CD14-positive monocyte (primary cell): Measurements from ENCODE around the gene CTNNA3. TPM values are rescaled to one million over a fixed set of nuclear protein-coding genes. Genes with fewer than 3 reads are reported as not detected.

Experiments used
- DNase-seq, 3 donors: peaks; one replicate each; pipeline ENCODE4 v3.0.0-alpha.2; 2011 to 2022
- H2AFZ ChIP-seq: 2 replicates; pipeline ENCODE4 v1.6.0; 2012; ENCODE audit warnings: mild to moderate bottlenecking, low read depth, low read length, inconsistent platforms; ENCODE audit not compliant: insufficient read depth, poor library complexity, severe bottlenecking
- H3K27ac ChIP-seq, 2 donors: 1 replicate in 1 of 2; 2 replicates in 1 of 2; pipeline ENCODE4 v1.5.1; 2012 to 2013; ENCODE audit warnings: low read length in 2 of 2, control low read depth in 1 of 2, inconsistent platforms in 1 of 2, low read depth in 1 of 2, mild to moderate bottlenecking in 1 of 2
- H3K27me3 ChIP-seq, 2 donors: one replicate each; pipeline versions ENCODE4 v1.6.0 to v1.6.1; 2011 to 2013; ENCODE audit warnings: low read length in 2 of 2; ENCODE audit not compliant: control insufficient read depth in 2 of 2, insufficient read depth in 2 of 2
- H3K36me3 ChIP-seq, 2 donors: replicated peaks in 1 of 2; 1 replicate in 1 of 2; 2 replicates in 1 of 2; pipeline versions ENCODE4 v1.5.1 to v1.6.1; 2012 to 2013; ENCODE audit warnings: low read length in 2 of 2, control low read depth in 1 of 2, inconsistent platforms in 1 of 2, mild to moderate bottlenecking in 1 of 2; ENCODE audit not compliant: insufficient read depth in 2 of 2, control insufficient read depth in 1 of 2
- H3K4me1 ChIP-seq, 2 donors: 1 replicate in 1 of 2; 2 replicates in 1 of 2; pipeline versions ENCODE4 v1.5.1 to v1.6.1; 2012 to 2013; ENCODE audit warnings: low read length in 2 of 2, control low read depth in 1 of 2, inconsistent platforms in 1 of 2, mild to moderate bottlenecking in 1 of 2, moderate library complexity in 1 of 2; ENCODE audit not compliant: insufficient read depth in 2 of 2, control insufficient read depth in 1 of 2
- H3K4me2 ChIP-seq: replicated peaks from 2 replicates; pipeline ENCODE3; 2012; ENCODE audit warnings: low read length, moderate library complexity, mild to moderate bottlenecking; ENCODE audit not compliant: poor library complexity, severe bottlenecking; ENCODE audit errors: extremely low read depth
- H3K4me3 ChIP-seq, 3 experiments: fragments of 200-600 bp in 1 of 3; sonication (generic) in 1 of 3; replicated peaks in 1 of 3; 1 replicate in 2 of 3; 2 replicates in 1 of 3; pipeline ENCODE4 v1.5.1; 2011 to 2013; ENCODE audit warnings: low read length in 3 of 3, mild to moderate bottlenecking in 3 of 3, control low read depth in 2 of 3, low read depth in 2 of 3, inconsistent platforms in 1 of 3, moderate library complexity in 1 of 3
- H3K79me2 ChIP-seq: 2 replicates; pipeline ENCODE4 v1.6.0; 2012; ENCODE audit warnings: mild to moderate bottlenecking, control low read depth, inconsistent platforms, low read length, moderate library complexity; ENCODE audit not compliant: insufficient read depth
- H3K9ac ChIP-seq: 2 replicates; pipeline ENCODE4 v1.6.0; 2017; ENCODE audit warnings: low read length, mild to moderate bottlenecking; ENCODE audit not compliant: insufficient read depth, poor library complexity, severe bottlenecking
- H3K9me3 ChIP-seq, 2 donors: replicated peaks in 1 of 2; 1 replicate in 1 of 2; 2 replicates in 1 of 2; pipeline versions ENCODE4 v1.5.1 to v1.6.1; 2012 to 2013; ENCODE audit warnings: low read length in 2 of 2, control low read depth in 1 of 2; ENCODE audit not compliant: control insufficient read depth in 1 of 2, insufficient read depth in 1 of 2
- H4K20me1 ChIP-seq: 2 replicates; pipeline ENCODE4 v1.6.0; 2012; ENCODE audit warnings: mild to moderate bottlenecking, low read length, control low read depth, moderate library complexity; ENCODE audit not compliant: insufficient read depth
- H3K27ac Mint-ChIP-seq, 7 donors: one replicate each; pipeline ENCODE4 v1.8.0; 2020; ENCODE audit warnings: mild to moderate bottlenecking in 7 of 7, mixed read lengths in 7 of 7, moderate library complexity in 6 of 7, inconsistent platforms in 2 of 7
- H3K27me3 Mint-ChIP-seq, 3 donors: one replicate each; pipeline ENCODE4 v1.8.0; 2021 to 2022; ENCODE audit warnings: low read depth in 3 of 3, mild to moderate bottlenecking in 3 of 3, mixed read lengths in 3 of 3, moderate library complexity in 3 of 3, inconsistent platforms in 1 of 3
- H3K36me3 Mint-ChIP-seq, 2 donors: one replicate each; pipeline ENCODE4 v1.8.0; 2020; ENCODE audit warnings: mixed read lengths in 2 of 2, inconsistent platforms in 1 of 2, mild to moderate bottlenecking in 1 of 2
- H3K4me1 Mint-ChIP-seq: one replicate; pipeline ENCODE4 v1.8.0; 2020; ENCODE audit warnings: mild to moderate bottlenecking, mixed read lengths
- H3K4me3 Mint-ChIP-seq, 2 donors: one replicate each; pipeline ENCODE4 v1.8.0; 2020; ENCODE audit warnings: mild to moderate bottlenecking in 2 of 2, mixed read lengths in 2 of 2, moderate library complexity in 1 of 2
- H3K9me3 Mint-ChIP-seq, 7 donors: one replicate each; pipeline ENCODE4 v1.8.0; 2020 to 2022; ENCODE audit warnings: mixed read lengths in 7 of 7, mild to moderate bottlenecking in 6 of 7, moderate library complexity in 6 of 7, inconsistent platforms in 2 of 7
- WGBS: methylation state at CpG from one replicate; pipeline ENCODE4 v1.1.5; 2013; ENCODE audit warnings: missing lambda C conversion rate; ENCODE audit not compliant: insufficient coverage; 5-methylcytosine and 5-hydroxymethylcytosine counted together
- intact Hi-C, 2 donors: fragments of 100-400 bp; cut with micrococcal nuclease; formaldehyde crosslinking; loops; one replicate each; pipeline versions ENCODE4 v1.15.0 to v1.15.1; 2023
- polyA plus RNA-seq, 3 donors: library from polyadenylated mRNA; depleted of rRNA in 1 of 3; unstranded in 2 of 3; stranded (reverse) in 1 of 3; fragments of 300-500 nt in 2 of 3; fragments of >200 nt in 1 of 3; fragmentation: Illumina TruSeq in 2 of 3; gene quantifications; 1 replicate in 2 of 3; 2 replicates in 1 of 3; pipeline ENCODE4 v1.2.3, GENCODE V29; 2012 to 2021
- TF ChIP-seq, protein P1 (sequence below): fragments of 200-600 bp; IDR thresholded peaks from one replicate; pipeline ENCODE4 v1.8.0; 2022; ENCODE audit warnings: antibody characterized with exemption, mild to moderate bottlenecking

CTNNA3 gene
- polyA plus RNA-seq, 3 donors: not detected

GRCh38 chr10:66888237-66888636, 807.8 kb downstream of the CTNNA3 start:
- intact Hi-C loops: no loop called here
- no peak for DNase-seq
- H3K4me3 ChIP-seq: no peak overlapping the region
- Mint-ChIP-seq H3K36me3 (no peaks in the 10 kb centered on the region), H3K9me3 (peaks cover 0 to 8% (median 1%) of the 10 kb centered on the region in 7 donors), H3K27ac (no peak overlapping the region), H3K27me3 (no peaks in the 10 kb centered on the region), H3K4me1 (no peaks in the 10 kb centered on the region), H3K4me3 (no peak overlapping the region)
- H2AFZ ChIP-seq: no peak overlapping the region
- H3K9me3 ChIP-seq: no peaks in the 10 kb centered on the region
- H3K27ac ChIP-seq: no peak overlapping the region
- WGBS: no CpG with 5 or more reads among the region's 1 CpG
- H4K20me1 ChIP-seq: no peaks in the 10 kb centered on the region
- no peaks in the 10 kb centered on the region for H3K27me3 ChIP-seq
- no peak overlapping the region for H3K9ac ChIP-seq
- H3K36me3 ChIP-seq: no peaks in the 10 kb centered on the region
- TF ChIP-seq, protein P1, sequence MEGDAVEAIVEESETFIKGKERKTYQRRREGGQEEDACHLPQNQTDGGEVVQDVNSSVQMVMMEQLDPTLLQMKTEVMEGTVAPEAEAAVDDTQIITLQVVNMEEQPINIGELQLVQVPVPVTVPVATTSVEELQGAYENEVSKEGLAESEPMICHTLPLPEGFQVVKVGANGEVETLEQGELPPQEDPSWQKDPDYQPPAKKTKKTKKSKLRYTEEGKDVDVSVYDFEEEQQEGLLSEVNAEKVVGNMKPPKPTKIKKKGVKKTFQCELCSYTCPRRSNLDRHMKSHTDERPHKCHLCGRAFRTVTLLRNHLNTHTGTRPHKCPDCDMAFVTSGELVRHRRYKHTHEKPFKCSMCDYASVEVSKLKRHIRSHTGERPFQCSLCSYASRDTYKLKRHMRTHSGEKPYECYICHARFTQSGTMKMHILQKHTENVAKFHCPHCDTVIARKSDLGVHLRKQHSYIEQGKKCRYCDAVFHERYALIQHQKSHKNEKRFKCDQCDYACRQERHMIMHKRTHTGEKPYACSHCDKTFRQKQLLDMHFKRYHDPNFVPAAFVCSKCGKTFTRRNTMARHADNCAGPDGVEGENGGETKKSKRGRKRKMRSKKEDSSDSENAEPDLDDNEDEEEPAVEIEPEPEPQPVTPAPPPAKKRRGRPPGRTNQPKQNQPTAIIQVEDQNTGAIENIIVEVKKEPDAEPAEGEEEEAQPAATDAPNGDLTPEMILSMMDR: no peak
- no peaks in the 10 kb centered on the region for H3K79me2 ChIP-seq
- H3K4me2 ChIP-seq: no peak overlapping the region
- H3K4me1 ChIP-seq: no peaks in the 10 kb centered on the region

DNA sequence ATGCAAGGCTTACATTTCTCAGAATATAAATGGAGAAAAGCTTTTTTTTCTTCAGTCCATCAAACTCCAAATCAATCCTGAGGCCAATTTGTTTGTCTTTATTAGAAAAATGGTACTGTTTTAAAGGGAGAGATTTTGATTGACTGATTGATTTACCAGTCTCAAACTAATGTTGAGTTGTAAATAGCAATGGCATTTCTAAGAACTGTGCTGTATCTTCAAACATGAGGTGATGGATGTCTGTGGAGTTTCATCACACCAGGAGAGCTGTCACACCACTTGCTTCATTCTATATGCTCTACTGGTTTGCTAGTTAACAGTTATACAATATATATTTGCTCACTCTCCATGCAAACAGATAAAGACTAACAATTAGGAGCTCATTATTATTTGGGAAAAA, 809.1 kb downstream of the CTNNA3 start:
- Histone ChIP-seq H3K27ac (no peak overlapping the region), H3K9ac (no peak overlapping the region), H3K27me3 (no peaks in the 10 kb centered on the region), H3K4me2 (no peak overlapping the region), H3K9me3 (no peaks in the 10 kb centered on the region), H3K4me3 (no peak overlapping the region), H3K36me3 (no peaks in the 10 kb centered on the region), H3K4me1 (no peaks in the 10 kb centered on the region), H4K20me1 (no peaks in the 10 kb centered on the region), H2AFZ (no peak overlapping the region), H3K79me2 (no peaks in the 10 kb centered on the region)
- no peaks in the 10 kb centered on the region for H3K36me3 Mint-ChIP-seq
- intact Hi-C loops: no loop called here
- no peaks in the 10 kb centered on the region for H3K4me1 Mint-ChIP-seq
- TF ChIP-seq, protein P1: no peak
- H3K4me3 Mint-ChIP-seq: no peak overlapping the region
- no peak overlapping the region for H3K27ac Mint-ChIP-seq
- DNase-seq: no peak
- H3K9me3 Mint-ChIP-seq: peaks cover 0 to 8% (median 1%) of the 10 kb centered on the region in 7 donors
- H3K27me3 Mint-ChIP-seq: no peaks in the 10 kb centered on the region
